ENCODE results near the gene PPIH. TPM values are rescaled to one million over a fixed set of nuclear protein-coding genes. Genes with fewer than 3 reads are reported as not detected.

Gene PPIH
- total and polyA plus RNA-seq, 11 donors: 16.9 to 30.9 (median 19.4) TPM

- ATAC-seq (no peak), DNase-seq (no peak)
- no peak for TF ChIP-seq CTCF (IDR thresholded peaks at IDR 0.05)
- TF ChIP-seq POLR2A (IDR thresholded peaks at IDR 0.05): no peak
- WGBS, 4 donors: 96 to 100% (median 99%) methylated on average over 4 of the region's 4 CpGs
- Histone ChIP-seq H3K36me3 (peaks cover 0 to 81% (median 59%) of the 10 kb centered on the region in 9 donors), H3K4me3 (no peak overlapping the region), H3K9me3 (no peaks in the 10 kb centered on the region), H3K27ac (no peak overlapping the region), H3K4me1 (peaks cover 0 to 14% (median 3%) of the 10 kb centered on the region in 12 donors), H3K27me3 (no peaks in the 10 kb centered on the region)
- intact Hi-C loops (cut with DNase I): loop anchor here in 1 of 10 donors (10.0 kb wide), 1 partner anchor 94 kb away; the partner anchor contains the start of genes C1orf50 and P3H1
Measured at GRCh38 chr1:42670425-42670824, 12.2 kb downstream of the PPIH start.

- H3K27ac ChIP-seq: peak overlapping the region; percentile 34 to 86 (median 70)
- H3K36me3 ChIP-seq: peaks cover 0 to 52% (median 26%) of the 10 kb centered on the region in 9 donors
- no peaks in the 10 kb centered on the region for H3K9me3 ChIP-seq
- peaks cover 0 to 22% (median 3%) of the 10 kb centered on the region in 12 donors for H3K4me1 ChIP-seq
- TF ChIP-seq POLR2A (IDR thresholded peaks at IDR 0.05): no peak
- no peak for TF ChIP-seq CTCF (IDR thresholded peaks at IDR 0.05)
- no peak overlapping the region for H3K4me3 ChIP-seq
- ATAC-seq: peak; percentile 34 to 72 (median 42)
- DNase-seq: peak in 2 of 5 donors; percentile 22 to 37
- no peaks in the 10 kb centered on the region for H3K27me3 ChIP-seq
- intact Hi-C loops (cut with DNase I): loop anchor here in 1 of 10 donors (10.0 kb wide), 1 partner anchor 91 kb away; the partner anchor contains the start of genes C1orf50 and P3H1
Measured at GRCh38 chr1:42674214-42674613, 16.0 kb downstream of the PPIH start.

- H3K9me3 ChIP-seq: no peaks in the 10 kb centered on the region
- ATAC-seq (peak; percentile 80 to 95 (median 89)), DNase-seq (peak in 4 of 5 donors; percentile 56 to 69 (median 62))
- H3K4me1 ChIP-seq: peaks cover 0 to 22% (median 3%) of the 10 kb centered on the region in 12 donors
- peaks cover 0 to 50% (median 22%) of the 10 kb centered on the region in 9 donors for H3K36me3 ChIP-seq
- H3K4me3 ChIP-seq: no peak overlapping the region
- WGBS, 4 donors: 24 to 38% (median 33%) methylated on average over 1 of the region's 1 CpG
- intact Hi-C loops (cut with DNase I): loop anchor here in 1 of 10 donors (10.0 kb wide), 1 partner anchor 90 kb away; the partner anchor contains the start of genes C1orf50 and P3H1
- peak overlapping the region; percentile 34 to 86 (median 70) for H3K27ac ChIP-seq
- no peaks in the 10 kb centered on the region for H3K27me3 ChIP-seq
- TF ChIP-seq POLR2A (IDR thresholded peaks at IDR 0.05): no peak
- TF ChIP-seq CTCF (IDR thresholded peaks at IDR 0.05): no peak
Measured at GRCh38 chr1:42674682-42675081, 16.5 kb downstream of the PPIH start.

- Histone ChIP-seq H3K4me3 (no peak overlapping the region), H3K27ac (peak overlapping the region in 1 of 12 donors; percentile 70)
Measured at GRCh38 chr1:42675467-42675866, 17.2 kb downstream of the PPIH start.

More at GRCh38 chr1:42675467-42675866, 17.2 kb downstream of the PPIH start:
- no peak for ATAC-seq
- TF ChIP-seq CTCF (IDR thresholded peaks at IDR 0.05) (no peak), POLR2A (IDR thresholded peaks at IDR 0.05) (no peak)
- no peak for DNase-seq
- 91 to 94% (median 92%) methylated on average over 3 of the region's 3 CpGs for WGBS, 4 donors
- intact Hi-C loops (cut with DNase I): loop anchor here in 1 of 10 donors (10.0 kb wide), 1 partner anchor 89 kb away; the partner anchor contains the start of genes C1orf50 and P3H1
- Histone ChIP-seq H3K9me3 (no peaks in the 10 kb centered on the region), H3K4me1 (peaks cover 0 to 28% (median 5%) of the 10 kb centered on the region in 12 donors), H3K27me3 (no peaks in the 10 kb centered on the region), H3K36me3 (peaks cover 0 to 42% (median 14%) of the 10 kb centered on the region in 9 donors)
